Measurements from ENCODE around the gene GPR176. TPM values are rescaled to one million over a fixed set of nuclear protein-coding genes. Genes with fewer than 3 reads are reported as not detected.

The GPR176 gene
- total RNA-seq, 5 donors from 2014 or later (not counting 1 experiment from before 2014, with no cell fraction given), result 0.15 to 0.30 TPM; not detected in 3

- H3K27ac Mint-ChIP-seq, result no peak overlapping the region
- no peaks in the 10 kb centered on the region for H3K4me1 Mint-ChIP-seq
- no peaks in the 10 kb centered on the region for H3K9me3 Mint-ChIP-seq
- H3K27me3 ChIP-seq (replicated peaks in 1 of 2; ENCODE audit: control insufficient read depth in 2 of 2, extremely low read depth in 1 of 2, insufficient read depth in 2 of 2, low read length in 1 of 2), result peaks cover 0 to 2% of the 10 kb centered on the region in 2 experiments
- WGBS (ENCODE audit: insufficient coverage), result no CpG with 5 or more reads among the region's 3 CpGs
- H3K27ac ChIP-seq (ENCODE audit: low read length), result no peak overlapping the region
- ChIA-PET CTCF (no interaction called here), POLR2A (no interaction called here)
- no peaks in the 10 kb centered on the region for H3K36me3 Mint-ChIP-seq
- H3K27me3 Mint-ChIP-seq, result peaks cover 8 to 19% of the 10 kb centered on the region in 2 donors
- no peak overlapping the region for H3K4me3 Mint-ChIP-seq
- no peak for ATAC-seq (replicated peaks in 1 of 4)
- H3K9me3 ChIP-seq, result no peaks in the 10 kb centered on the region
- H3K36me3 ChIP-seq (ENCODE audit: control insufficient read depth in 2 of 2, extremely low read depth in 1 of 2, insufficient read depth in 1 of 2, low read length in 1 of 2), result no peaks in the 10 kb centered on the region
- DNase-seq, result no peak
- H3K4me1 ChIP-seq (ENCODE audit: control insufficient read depth in 1 of 2, extremely low read depth in 1 of 2, insufficient read depth in 2 of 2, low read length in 2 of 2), result no peaks in the 10 kb centered on the region
- H3K4me3 ChIP-seq (ENCODE audit: control insufficient read depth in 1 of 2, extremely low read depth in 1 of 2, low read length in 1 of 2), result no peak overlapping the region
These were observed 33.6 kb downstream of the GPR176 start for GRCh38 chr15:39886418-39886817.

GRCh38 chr15:39885099-39885777 lies 34.8 kb downstream of the GPR176 start:
- ATAC-seq (replicated peaks in 1 of 4), result no peak
- Mint-ChIP-seq H3K4me1 (no peaks in the 10 kb centered on the region), H3K27me3 (peaks cover 8 to 19% of the 10 kb centered on the region in 2 donors), H3K36me3 (no peaks in the 10 kb centered on the region), H3K9me3 (no peaks in the 10 kb centered on the region), H3K27ac (no peak overlapping the region), H3K4me3 (no peak overlapping the region)
- Histone ChIP-seq H3K4me3 (ENCODE audit: control insufficient read depth in 1 of 2, extremely low read depth in 1 of 2, low read length in 1 of 2) (no peak overlapping the region), H3K27ac (ENCODE audit: low read length) (no peak overlapping the region), H3K4me1 (ENCODE audit: control insufficient read depth in 1 of 2, extremely low read depth in 1 of 2, insufficient read depth in 2 of 2, low read length in 2 of 2) (no peaks in the 10 kb centered on the region), H3K36me3 (ENCODE audit: control insufficient read depth in 2 of 2, extremely low read depth in 1 of 2, insufficient read depth in 1 of 2, low read length in 1 of 2) (no peaks in the 10 kb centered on the region), H3K27me3 (replicated peaks in 1 of 2; ENCODE audit: control insufficient read depth in 2 of 2, extremely low read depth in 1 of 2, insufficient read depth in 2 of 2, low read length in 1 of 2) (peaks cover 0 to 2% of the 10 kb centered on the region in 2 experiments), H3K9me3 (no peaks in the 10 kb centered on the region)
- no peak for DNase-seq
- POLR2A ChIA-PET, result no interaction called here
- CTCF ChIA-PET, result no interaction called here

- Mint-ChIP-seq H3K27me3 (peaks cover 8 to 19% of the 10 kb centered on the region in 2 donors), H3K36me3 (no peaks in the 10 kb centered on the region), H3K9me3 (no peaks in the 10 kb centered on the region), H3K4me3 (no peak overlapping the region), H3K4me1 (no peaks in the 10 kb centered on the region), H3K27ac (no peak overlapping the region)
- DNase-seq, result no peak
- POLR2A ChIA-PET, result no interaction called here
- Histone ChIP-seq H3K27ac (ENCODE audit: low read length) (no peak overlapping the region), H3K27me3 (replicated peaks in 1 of 2; ENCODE audit: control insufficient read depth in 2 of 2, extremely low read depth in 1 of 2, insufficient read depth in 2 of 2, low read length in 1 of 2) (peaks cover 0 to 2% of the 10 kb centered on the region in 2 experiments), H3K9me3 (no peaks in the 10 kb centered on the region), H3K4me3 (ENCODE audit: control insufficient read depth in 1 of 2, extremely low read depth in 1 of 2, low read length in 1 of 2) (no peak overlapping the region), H3K36me3 (ENCODE audit: control insufficient read depth in 2 of 2, extremely low read depth in 1 of 2, insufficient read depth in 1 of 2, low read length in 1 of 2) (no peaks in the 10 kb centered on the region), H3K4me1 (ENCODE audit: control insufficient read depth in 1 of 2, extremely low read depth in 1 of 2, insufficient read depth in 2 of 2, low read length in 2 of 2) (no peaks in the 10 kb centered on the region)
- CTCF ChIA-PET, result no interaction called here
- ATAC-seq (replicated peaks in 1 of 4), result no peak
These were observed 35.7 kb downstream of the GPR176 start for GRCh38 chr15:39884351-39884750.

- no peak overlapping the region for H3K27ac ChIP-seq (ENCODE audit: low read length)
- H3K27me3 Mint-ChIP-seq, result peaks cover 8 to 20% of the 10 kb centered on the region in 2 donors
- ChIA-PET CTCF (no interaction called here), POLR2A (no interaction called here)
- H3K9me3 Mint-ChIP-seq, result no peaks in the 10 kb centered on the region
- H3K27me3 ChIP-seq (replicated peaks in 1 of 2; ENCODE audit: control insufficient read depth in 2 of 2, extremely low read depth in 1 of 2, insufficient read depth in 2 of 2, low read length in 1 of 2), result peaks cover 0 to 2% of the 10 kb centered on the region in 2 experiments
- no peaks in the 10 kb centered on the region for H3K4me1 Mint-ChIP-seq
- H3K4me1 ChIP-seq (ENCODE audit: control insufficient read depth in 1 of 2, extremely low read depth in 1 of 2, insufficient read depth in 2 of 2, low read length in 2 of 2), result no peaks in the 10 kb centered on the region
- H3K27ac Mint-ChIP-seq, result no peak overlapping the region
- WGBS (ENCODE audit: insufficient coverage), result no CpG with 5 or more reads among the region's 1 CpG
- H3K36me3 Mint-ChIP-seq, result no peaks in the 10 kb centered on the region
- H3K9me3 ChIP-seq, result no peaks in the 10 kb centered on the region
- no peak for ATAC-seq (replicated peaks in 1 of 4)
- no peaks in the 10 kb centered on the region for H3K36me3 ChIP-seq (ENCODE audit: control insufficient read depth in 2 of 2, extremely low read depth in 1 of 2, insufficient read depth in 1 of 2, low read length in 1 of 2)
- no peak for DNase-seq
- no peak overlapping the region for H3K4me3 Mint-ChIP-seq
- H3K4me3 ChIP-seq (ENCODE audit: control insufficient read depth in 1 of 2, extremely low read depth in 1 of 2, low read length in 1 of 2), result no peak overlapping the region
These were observed 37.5 kb downstream of the GPR176 start for GRCh38 chr15:39882602-39883001.

- no peak for DNase-seq
- POLR2A ChIA-PET, result no interaction called here
- no peaks in the 10 kb centered on the region for H3K36me3 Mint-ChIP-seq
These were observed 38.3 kb downstream of the GPR176 start for GRCh38 chr15:39881790-39882189.

GRCh38 chr15:39880718-39881387 lies 39.2 kb downstream of the GPR176 start:
- Histone ChIP-seq H3K27ac (ENCODE audit: low read length) (no peak overlapping the region), H3K9me3 (no peaks in the 10 kb centered on the region), H3K36me3 (ENCODE audit: control insufficient read depth in 2 of 2, extremely low read depth in 1 of 2, insufficient read depth in 1 of 2, low read length in 1 of 2) (no peaks in the 10 kb centered on the region), H3K27me3 (replicated peaks in 1 of 2; ENCODE audit: control insufficient read depth in 2 of 2, extremely low read depth in 1 of 2, insufficient read depth in 2 of 2, low read length in 1 of 2) (peaks cover 0 to 2% of the 10 kb centered on the region in 2 experiments), H3K4me1 (ENCODE audit: control insufficient read depth in 1 of 2, extremely low read depth in 1 of 2, insufficient read depth in 2 of 2, low read length in 2 of 2) (no peaks in the 10 kb centered on the region), H3K4me3 (ENCODE audit: control insufficient read depth in 1 of 2, extremely low read depth in 1 of 2, low read length in 1 of 2) (no peak overlapping the region)
- WGBS (ENCODE audit: insufficient coverage), result 85% methylated on average over 2 of the region's 3 CpGs
- Mint-ChIP-seq H3K27me3 (peaks cover 8 to 15% of the 10 kb centered on the region in 2 donors), H3K36me3 (no peaks in the 10 kb centered on the region), H3K4me1 (no peaks in the 10 kb centered on the region), H3K9me3 (no peaks in the 10 kb centered on the region), H3K4me3 (no peak overlapping the region), H3K27ac (no peak overlapping the region)
- ATAC-seq (replicated peaks in 1 of 4) (no peak), DNase-seq (no peak)
- ChIA-PET POLR2A (no interaction called here), CTCF (no interaction called here)

More at GRCh38 chr15:39881790-39882189, 38.3 kb downstream of the GPR176 start:
- H3K27ac ChIP-seq (ENCODE audit: low read length), result no peak overlapping the region
- CTCF ChIA-PET, result no interaction called here
- H3K9me3 Mint-ChIP-seq, result no peaks in the 10 kb centered on the region
- no peaks in the 10 kb centered on the region for H3K36me3 ChIP-seq (ENCODE audit: control insufficient read depth in 2 of 2, extremely low read depth in 1 of 2, insufficient read depth in 1 of 2, low read length in 1 of 2)
- H3K27ac Mint-ChIP-seq, result no peak overlapping the region
- H3K4me1 Mint-ChIP-seq, result no peaks in the 10 kb centered on the region
- H3K4me1 ChIP-seq (ENCODE audit: control insufficient read depth in 1 of 2, extremely low read depth in 1 of 2, insufficient read depth in 2 of 2, low read length in 2 of 2), result no peaks in the 10 kb centered on the region
- 50% methylated on average over 1 of the region's 1 CpG for WGBS (ENCODE audit: insufficient coverage)
- H3K9me3 ChIP-seq, result no peaks in the 10 kb centered on the region
- no peak overlapping the region for H3K4me3 ChIP-seq (ENCODE audit: control insufficient read depth in 1 of 2, extremely low read depth in 1 of 2, low read length in 1 of 2)
- H3K27me3 ChIP-seq (replicated peaks in 1 of 2; ENCODE audit: control insufficient read depth in 2 of 2, extremely low read depth in 1 of 2, insufficient read depth in 2 of 2, low read length in 1 of 2), result peaks cover 0 to 2% of the 10 kb centered on the region in 2 experiments
- H3K4me3 Mint-ChIP-seq, result no peak overlapping the region
- ATAC-seq (replicated peaks in 1 of 4), result no peak
- peaks cover 8 to 20% of the 10 kb centered on the region in 2 donors for H3K27me3 Mint-ChIP-seq

Data from T-cell (primary cell).